IPS DF 4.7 (cell line): ENCODE results near the gene ADGRG4.
"Not testable (repeated sequence)": the region's sequence is repeated elsewhere in the genome, so short reads cannot be mapped to it uniquely, and the experiment has no call there.

Source experiments
- DNase-seq: peaks from one replicate; pipeline ENCODE4 v3.0.0-alpha.2; 2013; ENCODE audit warnings: low spot score; ENCODE audit errors: extremely low read depth

ADGRG4 gene

DNA sequence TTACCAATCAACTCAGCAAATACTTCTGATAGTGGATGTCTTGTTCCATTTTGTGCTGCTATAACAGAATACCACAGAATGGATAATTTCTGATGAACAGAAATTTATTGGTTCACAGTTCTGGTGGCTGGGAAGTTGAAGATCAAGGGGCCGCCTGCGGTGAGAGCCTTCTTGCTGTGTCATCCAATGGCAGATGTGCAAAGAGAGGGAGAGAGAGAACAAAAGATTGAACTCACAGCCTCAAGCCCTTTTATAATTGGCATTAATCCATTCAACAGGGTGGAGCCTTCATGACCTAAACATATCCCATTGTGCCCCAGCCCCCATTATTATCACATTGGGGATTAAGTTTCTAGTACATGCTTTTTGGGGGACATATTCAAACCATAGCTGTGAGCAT lies 86.1 kb downstream of the ADGRG4 start:
- no peak for DNase-seq

DNA sequence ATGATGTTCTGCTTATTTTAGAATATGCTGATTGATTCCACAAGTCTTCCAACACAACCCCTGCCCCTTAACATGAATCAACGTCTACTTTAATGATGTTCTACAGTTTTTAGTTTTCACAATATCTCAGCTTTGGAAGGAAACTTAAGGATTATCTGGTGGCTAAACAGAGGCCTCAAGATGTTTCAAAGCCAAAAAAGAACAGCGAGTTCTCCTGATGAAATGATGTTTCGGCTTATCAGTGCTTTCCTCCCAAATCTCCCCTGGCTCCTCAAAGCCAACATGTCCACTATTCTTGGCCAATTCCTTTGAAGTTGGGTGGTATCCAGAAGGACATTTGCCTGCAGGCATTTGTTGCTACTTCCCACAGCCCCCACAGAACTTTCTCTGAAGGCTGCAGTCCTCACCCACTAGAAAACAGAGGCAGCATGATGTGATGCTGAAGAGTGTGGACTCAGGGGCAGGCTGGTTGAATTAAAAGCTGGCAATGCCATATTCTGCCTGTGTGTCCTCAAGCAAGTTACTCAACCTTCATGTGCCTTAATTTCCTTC lies 87.3 kb downstream of the ADGRG4 start:
- no peak for DNase-seq

DNA sequence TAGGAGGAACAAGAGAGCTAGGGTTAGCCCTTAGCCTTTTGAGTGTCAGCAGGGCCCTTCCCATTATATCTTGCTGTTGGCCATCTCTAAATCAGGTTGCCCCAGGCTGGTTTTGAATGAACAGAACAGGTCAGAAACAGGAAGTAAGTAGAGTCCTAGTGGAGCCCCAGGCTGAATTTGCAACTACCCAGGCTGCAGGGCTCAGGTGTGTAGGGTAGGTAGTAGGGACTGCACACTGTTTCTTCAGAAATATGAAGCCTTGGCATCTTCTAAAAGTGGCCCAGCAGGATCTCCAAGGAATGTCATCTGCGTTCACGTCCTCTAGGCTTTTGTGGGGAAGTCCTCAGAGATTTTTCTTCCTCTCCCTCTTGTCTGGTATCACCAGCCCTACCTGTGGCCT lies 90.2 kb downstream of the ADGRG4 start:
- DNase-seq, result no peak

DNA sequence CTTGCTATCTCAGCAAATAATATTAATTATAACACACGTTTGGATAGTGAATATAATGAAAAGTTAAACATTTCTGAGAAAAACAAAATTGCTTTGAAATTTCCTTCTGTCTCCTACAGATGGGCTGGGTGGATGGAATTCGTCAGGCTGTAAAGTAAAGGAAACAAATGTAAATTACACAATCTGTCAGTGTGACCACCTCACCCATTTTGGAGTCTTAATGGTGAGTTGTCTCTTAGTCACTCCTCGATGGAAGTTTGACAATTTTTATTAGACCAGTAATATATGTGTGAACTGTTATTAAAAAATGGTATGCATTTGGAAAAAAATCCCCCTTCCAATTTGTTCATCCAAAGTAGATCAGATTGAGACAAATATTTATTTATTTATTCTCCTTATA lies 94.5 kb downstream of the ADGRG4 start:
- DNase-seq, result no peak

DNA sequence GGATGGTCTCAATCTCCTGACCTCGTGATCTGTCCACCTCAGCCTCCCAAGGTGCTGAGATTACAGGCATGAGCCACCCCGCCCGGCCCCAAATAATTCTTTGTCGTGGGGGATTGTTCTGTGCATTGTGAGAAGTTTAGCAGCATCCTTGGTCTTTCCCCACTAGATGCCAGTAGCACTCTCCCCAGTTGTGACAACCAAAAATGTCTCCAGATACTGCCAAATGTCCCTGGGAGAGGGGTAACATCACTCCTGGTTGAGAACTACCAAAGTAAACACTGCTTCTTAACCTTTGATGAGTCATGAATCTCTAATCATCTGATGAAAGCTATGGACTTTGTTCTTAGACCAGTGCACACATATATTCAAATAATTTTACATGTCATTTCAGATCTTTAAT lies 96.2 kb downstream of the ADGRG4 start:
- DNase-seq, result no peak

DNA sequence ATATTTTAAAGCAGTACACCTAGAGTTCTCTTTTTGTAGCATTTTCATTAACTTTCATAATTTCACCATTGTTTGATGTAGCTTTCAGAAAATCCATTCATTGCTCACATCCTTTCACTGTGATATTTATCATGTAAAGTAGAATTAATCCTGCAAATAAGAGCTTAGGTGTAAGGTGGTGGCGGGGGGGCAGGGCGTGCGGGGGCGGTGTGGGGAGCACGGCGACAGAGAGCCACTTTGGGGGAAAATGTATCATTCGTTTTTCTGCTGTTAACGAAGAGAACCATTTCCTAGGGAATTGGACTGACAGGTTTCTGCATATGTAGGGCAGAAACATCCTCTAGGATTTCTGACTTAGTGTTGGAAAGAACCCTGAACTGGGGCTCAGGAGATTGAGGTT lies 104.4 kb downstream of the ADGRG4 start:
- DNase-seq, result no peak

DNA sequence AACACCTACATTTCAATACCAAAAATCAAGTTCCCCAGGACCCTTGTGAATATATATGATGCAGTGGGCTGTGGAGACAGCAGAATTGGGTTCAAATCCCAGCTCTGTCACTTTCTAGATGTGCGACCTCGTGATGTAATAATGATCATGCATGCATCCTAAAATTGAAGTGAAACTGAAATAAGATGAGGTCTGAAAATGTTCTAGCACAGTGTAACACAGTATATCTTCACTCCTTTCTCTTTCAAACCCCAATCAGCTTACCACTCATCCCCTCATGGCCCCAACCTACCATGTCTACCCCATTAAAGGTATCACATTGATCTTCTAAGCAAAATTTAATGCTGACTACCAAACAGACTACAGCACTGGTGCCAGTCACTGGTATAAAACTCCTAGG lies 117.0 kb downstream of the ADGRG4 start:
- no peak for DNase-seq

DNA sequence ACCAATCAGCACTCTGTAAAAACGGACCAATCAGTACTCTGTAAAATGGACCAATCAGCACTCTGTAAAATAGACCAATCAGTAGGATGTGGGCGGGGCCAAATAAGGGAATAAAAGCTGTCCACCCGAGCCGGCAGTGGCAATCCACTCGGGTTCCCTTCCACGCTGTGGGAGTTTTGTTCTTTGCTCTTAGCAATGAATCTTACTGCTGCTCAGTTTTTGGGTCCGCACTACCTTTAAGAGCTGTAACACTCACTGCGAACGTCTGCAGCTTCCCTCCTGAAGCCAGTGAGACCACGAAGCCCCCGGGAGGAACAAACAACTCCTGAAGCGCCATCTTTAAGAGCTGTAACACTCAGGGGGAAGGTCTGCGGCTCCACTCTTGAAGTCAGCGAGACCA lies 120.6 kb downstream of the ADGRG4 start:
- no peak for DNase-seq

DNA sequence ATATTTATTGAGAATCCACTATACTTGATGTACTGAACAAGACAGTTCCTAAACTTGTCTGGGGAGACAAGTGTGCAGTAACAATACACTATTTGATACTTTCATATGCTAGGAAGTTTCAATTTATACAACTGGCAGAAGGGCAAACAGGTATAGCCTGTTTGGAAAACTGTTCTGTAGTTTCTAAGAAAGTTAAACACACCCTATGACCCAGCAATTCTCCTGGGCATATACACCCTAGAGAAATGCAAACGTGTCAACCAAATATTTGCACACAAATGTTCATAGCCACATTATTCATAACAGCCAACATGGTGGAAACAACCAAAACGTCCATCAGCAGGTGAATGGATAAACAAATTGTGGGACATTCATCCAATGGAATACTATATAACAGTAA lies 123.0 kb downstream of the ADGRG4 start:
- DNase-seq, result no peak

DNA sequence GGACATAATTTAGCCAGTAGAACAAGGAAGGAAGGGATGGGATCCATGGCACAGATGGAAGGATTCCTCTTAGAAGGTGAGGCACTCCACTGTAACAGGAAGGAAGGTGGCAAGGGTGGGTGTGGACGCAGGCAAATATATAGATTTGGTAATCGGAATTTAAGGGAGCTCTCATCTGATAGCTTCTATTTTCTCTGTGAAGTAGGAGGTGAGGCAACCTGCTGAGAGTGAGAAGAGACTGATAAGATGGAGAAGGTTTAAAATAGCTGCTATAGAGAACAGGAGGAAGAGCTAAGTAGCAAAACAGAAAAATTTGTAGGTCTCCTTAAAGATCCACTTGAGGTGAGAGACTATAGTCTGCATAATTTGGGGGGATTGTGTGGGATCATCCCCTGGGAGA lies 125.2 kb downstream of the ADGRG4 start:
- DNase-seq, result no peak

DNA sequence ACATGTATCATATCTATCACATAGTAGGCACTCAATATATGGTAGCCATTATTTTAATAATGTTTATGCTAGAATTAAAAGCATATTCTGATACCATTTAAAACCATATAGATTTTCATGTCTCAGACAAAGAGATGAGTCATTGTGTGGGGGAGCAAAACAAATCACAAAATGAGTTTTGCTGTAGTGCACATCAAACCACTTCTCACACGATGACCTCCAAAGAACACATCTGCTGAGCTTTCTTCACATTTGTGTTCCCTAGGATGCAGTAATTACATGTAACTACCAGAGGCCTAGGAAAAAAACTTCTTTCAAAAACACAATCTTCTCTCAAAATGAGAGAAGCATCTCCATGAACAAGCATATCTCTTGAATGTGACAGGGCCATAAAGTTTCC lies 130.9 kb downstream of the ADGRG4 start:
- no peak for DNase-seq

DNA sequence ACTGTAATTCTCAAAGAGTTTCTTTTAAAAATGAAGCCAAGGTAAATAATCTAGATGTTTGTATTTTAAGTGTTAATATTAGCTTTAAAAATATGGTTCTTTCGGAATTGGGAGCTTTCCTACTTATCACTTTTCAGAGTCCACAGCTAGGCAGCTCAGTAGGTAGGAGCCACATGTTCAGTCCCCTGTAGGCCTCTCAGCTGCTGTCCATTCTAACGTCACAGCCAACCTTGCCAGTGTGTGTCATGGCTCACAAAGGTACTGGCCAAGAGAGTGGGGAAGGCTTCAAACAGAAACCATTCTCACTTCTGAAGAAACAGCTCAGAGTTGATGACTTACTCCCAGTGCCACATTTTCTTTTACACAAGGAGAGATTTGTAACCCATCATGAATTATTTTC lies 137.0 kb downstream of the ADGRG4 start:
- DNase-seq, result no peak

DNA sequence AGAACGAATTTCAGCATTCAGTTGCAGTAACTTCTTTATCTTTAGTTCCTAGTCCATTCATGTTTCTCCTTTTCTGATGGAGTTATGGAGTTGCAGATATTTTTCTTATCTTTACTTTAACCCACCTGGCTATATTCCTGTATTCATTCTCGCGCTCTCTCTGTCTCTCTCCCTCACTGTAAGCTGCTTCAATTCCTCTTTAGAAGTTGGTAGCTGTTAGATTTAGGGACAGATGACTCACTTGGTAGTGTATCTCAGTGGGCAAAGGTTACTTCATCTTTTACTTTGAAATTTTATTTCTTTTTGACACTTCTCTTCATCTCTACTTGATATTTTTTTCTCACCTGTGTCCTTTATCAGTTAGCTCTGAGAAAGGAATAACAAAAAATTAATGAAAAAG lies 137.4 kb downstream of the ADGRG4 start:
- no peak for DNase-seq

DNA sequence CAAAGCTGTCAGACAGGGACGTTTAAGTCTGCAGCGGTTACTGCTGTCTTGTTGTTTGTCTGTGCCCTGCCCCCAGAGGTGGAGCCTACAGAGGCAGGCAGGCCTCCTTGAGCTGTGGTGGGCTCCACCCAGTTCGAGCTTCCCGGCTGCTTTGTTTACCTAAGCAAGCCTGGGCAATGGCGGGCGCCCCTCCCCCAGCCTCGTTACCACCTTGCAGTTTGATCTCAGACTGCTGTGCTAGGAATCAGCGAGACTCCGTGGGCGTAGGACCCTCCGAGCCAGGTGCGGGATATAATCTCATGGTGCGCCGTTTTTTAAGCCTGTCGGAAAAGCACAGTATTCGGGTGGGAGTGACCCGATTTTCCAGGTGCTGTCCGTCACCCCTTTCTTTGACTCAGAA lies 144.9 kb downstream of the ADGRG4 start:
- DNase-seq, result not testable (repeated sequence)

DNA sequence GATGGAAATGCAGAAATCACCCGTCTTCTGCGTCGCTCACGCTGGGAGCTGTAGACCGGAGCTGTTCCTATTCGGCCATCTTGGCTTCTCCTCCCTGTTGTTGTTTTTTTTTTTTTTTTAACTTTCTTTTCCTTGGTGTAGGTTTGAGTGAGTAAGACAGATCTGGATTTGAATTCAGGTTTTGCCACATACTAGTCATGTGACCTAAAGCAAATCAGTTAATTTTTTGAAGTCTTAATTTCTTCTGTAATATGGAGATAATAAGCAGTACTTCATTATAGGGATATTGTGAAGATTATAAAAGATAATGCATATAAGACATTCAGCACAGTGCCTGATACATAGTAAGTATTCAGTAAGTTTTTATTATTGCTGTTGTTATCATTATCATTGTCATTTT lies 145.4 kb downstream of the ADGRG4 start:
- no peak for DNase-seq

DNA sequence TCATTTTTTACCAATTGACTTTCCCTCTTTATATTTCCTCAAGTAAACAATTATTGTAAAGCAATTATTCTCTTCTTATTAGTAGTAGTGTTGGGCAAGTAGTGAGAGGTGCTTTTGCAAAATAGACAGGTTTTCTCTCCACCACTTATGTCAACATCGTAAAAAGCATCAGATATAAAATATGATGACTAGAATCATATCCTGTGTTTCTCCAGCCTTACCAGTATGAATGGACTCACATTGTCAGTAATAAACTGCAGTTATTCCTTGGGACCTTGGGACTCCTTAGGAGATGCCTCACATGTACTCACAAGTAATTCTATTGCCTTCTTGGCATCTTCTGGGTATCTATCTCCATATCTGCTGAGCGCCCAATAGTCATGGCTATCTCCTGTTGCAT lies 146.5 kb downstream of the ADGRG4 start:
- DNase-seq, result no peak

DNA sequence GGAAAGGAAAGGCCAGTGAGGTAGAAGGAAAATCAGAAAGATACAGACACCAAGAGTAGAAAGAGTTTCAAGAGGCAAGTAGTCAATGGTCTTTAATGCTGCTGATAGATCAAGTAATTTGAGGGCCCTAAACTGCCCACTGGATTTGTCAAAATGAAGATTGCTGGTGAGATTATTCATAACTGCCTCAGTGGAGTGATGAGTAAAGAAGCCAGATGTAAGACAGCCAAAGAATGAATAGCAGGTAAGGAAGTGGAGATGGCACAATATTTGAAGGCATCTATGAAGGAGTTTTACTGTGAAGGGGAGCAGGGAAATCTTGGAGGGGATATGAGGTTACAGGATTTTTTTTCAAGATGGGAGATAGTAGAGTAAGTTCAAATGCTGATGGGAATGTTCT lies 147.2 kb downstream of the ADGRG4 start:
- DNase-seq, result no peak

DNA sequence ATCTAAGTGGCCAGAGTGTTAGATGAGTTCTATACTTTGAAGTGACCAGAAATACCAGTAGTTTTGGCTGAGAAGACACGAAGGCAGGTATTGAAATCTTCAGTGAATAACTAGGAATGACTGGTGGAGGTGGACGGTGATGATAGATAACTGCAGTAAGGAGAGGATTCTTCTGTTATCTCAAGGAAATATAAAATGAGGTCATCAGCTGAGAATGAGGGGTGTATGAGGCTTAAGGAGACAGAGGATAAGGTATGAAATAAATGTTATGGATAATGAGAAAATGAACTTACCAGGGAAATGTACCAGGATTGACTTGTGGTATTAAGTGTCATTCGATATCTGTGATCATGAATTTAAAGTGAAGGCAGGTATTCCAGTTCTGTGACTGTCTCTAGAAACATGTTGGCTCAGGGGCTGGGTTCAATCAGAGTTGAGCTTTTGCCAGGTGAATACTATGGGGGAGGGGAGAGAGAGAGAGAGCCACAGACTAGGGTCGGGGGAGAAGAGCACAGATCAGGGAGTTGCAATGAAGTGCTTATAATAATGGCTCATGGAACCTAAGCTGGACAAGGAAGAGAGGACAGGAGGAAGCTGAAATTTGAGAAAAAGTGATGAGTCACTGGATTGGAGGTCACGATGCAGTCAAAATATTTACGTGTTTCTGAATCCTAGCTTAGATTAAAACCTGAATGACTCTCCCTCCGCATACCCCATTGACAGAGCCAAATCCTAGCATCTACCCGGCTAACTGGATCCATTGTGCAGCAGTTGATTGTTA lies 149.5 kb downstream of the ADGRG4 start:
- DNase-seq, result no peak

DNA sequence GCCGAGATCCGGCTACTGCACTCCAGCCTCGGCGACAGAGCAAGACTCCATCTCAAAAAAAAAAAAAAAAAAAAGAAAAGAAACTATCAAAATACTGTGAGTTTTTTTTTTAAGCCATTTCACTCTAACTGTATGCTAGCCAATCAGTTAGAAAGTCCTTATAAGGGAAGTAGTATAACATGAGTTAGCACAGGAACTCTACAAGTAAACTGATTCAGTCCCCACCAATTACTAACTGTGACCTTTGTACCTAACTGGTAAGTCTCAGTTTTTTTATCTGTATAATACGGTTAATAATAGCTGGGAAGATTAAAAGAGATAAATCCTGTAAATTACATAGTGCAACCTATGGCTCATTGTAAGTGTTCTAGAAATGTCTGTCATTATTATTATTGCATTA lies 151.9 kb downstream of the ADGRG4 start:
- DNase-seq, result no peak

DNA sequence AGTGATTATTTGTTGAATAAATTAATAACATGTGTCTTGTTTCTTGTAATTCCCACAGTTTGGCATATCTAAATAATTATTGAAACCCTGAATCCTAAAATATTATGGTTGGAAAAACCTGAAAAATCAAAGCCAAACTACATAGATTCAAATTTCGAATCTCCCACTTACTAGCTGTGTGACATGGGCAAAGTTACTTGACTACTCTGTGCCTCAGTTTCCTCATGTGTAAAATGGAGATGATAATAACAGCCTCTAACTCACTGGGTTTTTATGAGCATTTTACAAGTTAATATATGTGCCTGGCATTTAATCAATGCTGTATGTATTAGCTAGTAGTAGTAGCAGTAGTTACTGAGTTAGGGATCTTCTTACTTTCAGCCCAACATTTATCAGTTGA lies 152.4 kb downstream of the ADGRG4 start:
- DNase-seq, result no peak

DNA sequence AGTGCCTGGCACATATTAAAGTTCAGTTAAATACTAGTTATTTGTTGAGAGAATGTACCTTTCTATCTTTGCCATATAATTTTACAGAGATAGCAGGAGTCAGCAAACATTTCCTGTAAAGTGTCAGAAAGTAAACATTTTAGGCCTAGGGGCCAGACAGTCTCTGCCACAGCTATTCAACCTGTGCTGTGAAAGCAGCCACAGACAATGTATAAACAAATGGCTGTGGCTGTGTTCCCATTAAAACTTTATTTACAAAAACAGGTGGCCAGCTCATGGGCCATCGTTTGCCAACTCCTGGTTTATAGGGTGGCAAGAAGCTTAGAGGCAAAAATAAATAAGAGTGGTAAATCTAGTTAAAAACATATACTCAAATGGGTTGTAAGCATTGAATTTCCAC lies 153.0 kb downstream of the ADGRG4 start:
- DNase-seq, result no peak

DNA sequence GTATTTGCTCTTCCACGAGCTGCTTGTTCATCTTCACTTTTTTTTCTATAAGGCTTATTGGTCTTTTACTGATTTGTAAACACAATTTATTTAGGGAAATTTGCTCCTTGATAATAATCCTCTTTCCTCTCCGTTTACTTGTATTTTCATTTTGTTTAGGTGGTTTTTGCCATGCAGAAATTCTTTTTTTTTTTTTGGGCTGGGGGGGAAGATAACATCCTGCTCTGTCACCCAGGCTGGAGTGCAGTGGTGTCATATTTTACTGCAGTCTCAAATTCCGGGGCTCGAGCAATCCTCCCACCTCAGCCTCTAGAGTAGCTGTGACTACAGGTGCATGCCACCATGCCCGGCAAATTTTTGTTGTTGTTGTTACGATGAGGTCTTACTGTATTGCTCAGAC lies 155.4 kb downstream of the ADGRG4 start:
- DNase-seq, result no peak

DNA sequence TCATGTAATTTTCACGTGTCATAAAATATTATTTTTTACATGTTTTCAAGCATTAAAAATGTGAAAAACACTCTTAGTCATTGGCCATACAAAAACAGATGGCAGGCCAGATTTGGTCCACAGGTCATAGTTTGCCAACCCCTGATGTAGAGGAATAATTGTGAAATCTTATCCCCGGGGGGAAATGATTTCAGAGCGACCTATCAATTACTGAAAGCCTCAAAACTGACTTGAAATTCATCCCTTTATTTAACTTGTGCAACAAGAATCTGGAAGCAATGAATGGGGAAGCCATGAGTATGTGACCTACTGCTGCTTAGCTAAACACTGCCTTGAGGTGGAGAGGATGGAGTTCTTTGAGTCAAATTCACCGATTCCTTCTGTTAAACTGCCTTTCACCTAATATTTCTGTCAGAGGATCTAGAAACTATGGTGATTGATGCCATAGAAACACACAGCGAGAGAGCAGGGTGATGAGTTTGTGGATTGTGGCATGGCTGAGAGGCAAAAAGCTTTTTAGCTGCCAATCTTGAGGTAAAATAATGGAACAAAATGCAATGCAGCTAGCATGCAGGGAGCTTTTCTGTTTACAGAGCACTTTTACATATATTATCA lies 156.6 kb downstream of the ADGRG4 start:
- DNase-seq, result no peak
